ENCODE results near the gene TRABD.
A peak's percentile ranks its signal among the peaks of the same experiment; 100 is the strongest.

TRABD gene

DNA sequence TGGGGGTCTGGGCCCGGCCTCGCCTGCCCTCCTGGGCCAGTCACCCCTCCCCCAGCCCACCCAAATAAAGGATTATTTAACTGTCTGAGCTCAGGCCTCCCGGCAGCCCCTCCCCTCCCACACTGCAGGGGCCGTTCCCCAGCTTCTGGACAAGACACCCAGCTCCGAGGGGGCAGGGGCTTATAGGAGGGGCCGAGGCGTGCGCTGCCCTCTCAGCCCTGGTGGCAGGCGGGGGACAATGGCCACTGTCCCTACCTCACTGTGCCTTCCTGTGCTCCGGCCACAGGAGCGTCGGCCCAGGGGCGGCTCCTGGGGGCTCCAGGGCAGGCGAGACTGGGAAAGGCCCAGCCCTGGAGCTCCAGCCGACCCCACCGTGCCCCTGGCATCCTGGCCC lies 12.9 kb downstream of the TRABD start:
- H3K4me3 ChIP-seq (ENCODE audit: severe bottlenecking): no peak overlapping the region
- H3K9me3 ChIP-seq (ENCODE audit: severe bottlenecking): no peaks in the 10 kb centered on the region
- ATAC-seq (ENCODE audit: low read depth): no peak
- peak overlapping the region; percentile 50 for H3K27ac ChIP-seq (ENCODE audit: poor library complexity, severe bottlenecking)
- DNase-seq (ENCODE audit: low spot score): no peak
- H3K36me3 ChIP-seq (ENCODE audit: low read depth): peaks cover 50% of the 10 kb centered on the region
- TF ChIP-seq, protein P1, sequence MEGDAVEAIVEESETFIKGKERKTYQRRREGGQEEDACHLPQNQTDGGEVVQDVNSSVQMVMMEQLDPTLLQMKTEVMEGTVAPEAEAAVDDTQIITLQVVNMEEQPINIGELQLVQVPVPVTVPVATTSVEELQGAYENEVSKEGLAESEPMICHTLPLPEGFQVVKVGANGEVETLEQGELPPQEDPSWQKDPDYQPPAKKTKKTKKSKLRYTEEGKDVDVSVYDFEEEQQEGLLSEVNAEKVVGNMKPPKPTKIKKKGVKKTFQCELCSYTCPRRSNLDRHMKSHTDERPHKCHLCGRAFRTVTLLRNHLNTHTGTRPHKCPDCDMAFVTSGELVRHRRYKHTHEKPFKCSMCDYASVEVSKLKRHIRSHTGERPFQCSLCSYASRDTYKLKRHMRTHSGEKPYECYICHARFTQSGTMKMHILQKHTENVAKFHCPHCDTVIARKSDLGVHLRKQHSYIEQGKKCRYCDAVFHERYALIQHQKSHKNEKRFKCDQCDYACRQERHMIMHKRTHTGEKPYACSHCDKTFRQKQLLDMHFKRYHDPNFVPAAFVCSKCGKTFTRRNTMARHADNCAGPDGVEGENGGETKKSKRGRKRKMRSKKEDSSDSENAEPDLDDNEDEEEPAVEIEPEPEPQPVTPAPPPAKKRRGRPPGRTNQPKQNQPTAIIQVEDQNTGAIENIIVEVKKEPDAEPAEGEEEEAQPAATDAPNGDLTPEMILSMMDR (IDR thresholded peaks at IDR 0.05; ENCODE audit: poor library complexity, severe bottlenecking): no peak
- no peaks in the 10 kb centered on the region for H3K27me3 ChIP-seq (ENCODE audit: insufficient read depth, poor library complexity, severe bottlenecking)
- H3K4me1 ChIP-seq (ENCODE audit: insufficient read depth, poor library complexity, severe bottlenecking): no peaks in the 10 kb centered on the region

DNA sequence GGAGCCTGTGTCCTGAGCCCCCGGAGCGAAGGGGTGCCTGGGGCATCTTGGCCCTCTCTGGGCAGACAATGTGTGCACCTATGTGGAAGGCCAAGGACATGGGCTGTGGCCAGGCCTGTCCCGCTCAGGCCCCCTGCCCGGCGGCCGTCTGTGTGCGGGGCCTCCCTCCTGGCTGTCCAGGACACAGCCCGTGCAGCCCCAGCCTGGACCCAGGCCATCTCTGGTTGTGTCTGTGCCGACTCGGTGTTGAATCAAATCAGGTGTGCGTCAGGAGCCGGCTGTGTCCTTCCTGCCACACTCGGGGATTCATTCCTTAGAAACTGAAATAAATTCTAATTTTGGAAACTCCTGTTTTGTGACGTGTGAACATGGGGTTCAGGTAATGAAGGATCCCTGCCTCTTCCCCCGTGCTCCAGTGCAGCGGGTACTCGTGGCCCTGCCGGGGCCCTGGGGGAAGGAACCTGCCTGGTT lies 13.6 kb downstream of the TRABD start:
- no peaks in the 10 kb centered on the region for H3K27me3 ChIP-seq (ENCODE audit: insufficient read depth, poor library complexity, severe bottlenecking)
- ATAC-seq (ENCODE audit: low read depth) (no peak), DNase-seq (ENCODE audit: low spot score) (no peak)
- H3K36me3 ChIP-seq (ENCODE audit: low read depth): peaks cover 51% of the 10 kb centered on the region
- no peaks in the 10 kb centered on the region for H3K9me3 ChIP-seq (ENCODE audit: severe bottlenecking)
- no peaks in the 10 kb centered on the region for H3K4me1 ChIP-seq (ENCODE audit: insufficient read depth, poor library complexity, severe bottlenecking)
- H3K27ac ChIP-seq (ENCODE audit: poor library complexity, severe bottlenecking): peak overlapping the region; percentile 50
- H3K4me3 ChIP-seq (ENCODE audit: severe bottlenecking): no peak overlapping the region
- TF ChIP-seq, protein P1 (IDR thresholded peaks at IDR 0.05; ENCODE audit: poor library complexity, severe bottlenecking): no peak

DNA sequence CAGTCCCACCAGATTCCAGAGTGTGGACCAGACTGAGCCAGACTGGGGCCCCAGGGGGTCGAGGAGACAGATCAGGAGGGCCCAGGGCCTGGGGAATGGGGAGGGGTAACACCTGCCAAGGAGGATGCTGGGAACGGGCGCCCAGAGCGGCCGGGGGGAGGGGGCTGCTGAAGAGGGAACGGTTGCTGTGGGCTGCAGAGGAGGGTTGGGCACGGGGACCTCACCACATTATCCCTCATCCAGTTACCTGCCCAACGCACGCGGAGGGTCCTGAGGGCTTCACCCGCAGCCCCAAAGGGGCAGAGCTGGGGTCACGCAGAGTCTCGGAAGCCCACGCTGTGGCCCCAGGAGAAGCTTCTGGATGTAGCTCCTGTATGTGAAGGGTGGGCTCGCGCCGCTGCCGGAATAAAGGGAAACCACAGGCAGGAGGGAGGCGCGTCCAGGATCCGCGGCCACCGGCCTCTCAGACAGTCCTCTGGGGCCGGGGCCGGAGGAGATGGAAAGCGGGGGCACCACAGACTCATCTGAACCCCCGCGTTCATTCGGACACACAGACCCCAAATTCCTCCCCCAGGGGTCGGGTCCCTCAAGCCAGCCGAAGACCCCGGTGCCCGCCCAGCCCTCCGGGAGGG lies 14.2 kb downstream of the TRABD start:
- peak overlapping the region; percentile 50 for H3K27ac ChIP-seq (ENCODE audit: poor library complexity, severe bottlenecking)
- H3K27me3 ChIP-seq (ENCODE audit: insufficient read depth, poor library complexity, severe bottlenecking): no peaks in the 10 kb centered on the region
- peak overlapping the region; percentile 100 for H3K4me3 ChIP-seq (ENCODE audit: severe bottlenecking)
- DNase-seq (ENCODE audit: low spot score): no peak
- ATAC-seq (ENCODE audit: low read depth): peak; percentile 43
- TF ChIP-seq, protein P1 (IDR thresholded peaks at IDR 0.05; ENCODE audit: poor library complexity, severe bottlenecking): no peak
- peaks cover 45% of the 10 kb centered on the region for H3K36me3 ChIP-seq (ENCODE audit: low read depth)
- no peaks in the 10 kb centered on the region for H3K9me3 ChIP-seq (ENCODE audit: severe bottlenecking)
- no peaks in the 10 kb centered on the region for H3K4me1 ChIP-seq (ENCODE audit: insufficient read depth, poor library complexity, severe bottlenecking)

DNA sequence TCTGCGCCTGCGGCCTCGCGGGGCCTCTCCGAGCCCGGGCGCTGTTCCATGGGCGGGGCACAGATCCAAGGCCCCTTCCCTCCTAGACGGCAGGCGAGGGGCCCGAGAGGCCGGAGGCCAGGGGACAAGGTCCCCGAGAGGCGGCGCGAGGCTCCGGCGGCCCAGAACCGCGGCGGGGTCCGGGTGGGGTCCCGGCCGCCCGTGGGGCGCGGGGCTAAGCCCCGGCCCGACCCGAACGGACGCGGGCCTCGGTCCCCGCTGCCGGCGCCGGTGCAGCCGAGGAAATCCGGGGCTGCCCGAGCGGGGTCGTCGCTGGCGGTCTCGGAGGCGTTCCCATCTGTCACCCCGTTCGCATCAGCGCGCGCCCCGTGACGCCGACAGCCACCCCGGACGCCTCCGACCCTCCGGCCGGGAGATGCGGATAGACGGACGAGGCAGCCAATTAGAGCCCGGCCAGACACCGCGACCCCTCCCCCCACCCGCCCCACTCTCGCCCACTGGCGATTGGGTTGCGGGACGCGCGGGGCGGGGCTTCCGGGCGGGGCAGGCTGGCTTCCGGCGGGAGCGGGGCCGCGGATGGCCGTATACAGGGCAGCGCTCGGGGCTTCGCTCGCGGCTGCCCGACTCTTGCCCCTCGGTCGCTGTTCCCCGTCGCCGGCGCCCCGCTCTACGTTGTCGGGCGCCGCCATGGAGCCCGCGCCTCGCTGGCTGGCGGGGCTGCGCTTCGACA lies 14.9 kb downstream of the TRABD start, which contains the start of gene SELENOO:
TSS of gene SELENOO (plus strand) at position 551 of the 730 bp plus-strand sequence. CDS start at position 577, 26 bp downstream.
- Histone ChIP-seq H3K36me3 (ENCODE audit: low read depth) (peaks cover 41% of the 10 kb centered on the region), H3K4me1 (ENCODE audit: insufficient read depth, poor library complexity, severe bottlenecking) (no peaks in the 10 kb centered on the region), H3K27me3 (ENCODE audit: insufficient read depth, poor library complexity, severe bottlenecking) (no peaks in the 10 kb centered on the region), H3K9me3 (ENCODE audit: severe bottlenecking) (no peaks in the 10 kb centered on the region), H3K4me3 (ENCODE audit: severe bottlenecking) (peak within 1 kb of the TSS; percentile 100), H3K27ac (ENCODE audit: poor library complexity, severe bottlenecking) (peak within 1 kb of the TSS; percentile 50)
- ATAC-seq (ENCODE audit: low read depth) (peak; percentile 78), DNase-seq (ENCODE audit: low spot score) (peak; percentile 87)
- TF ChIP-seq, protein P1 (IDR thresholded peaks at IDR 0.05; ENCODE audit: poor library complexity, severe bottlenecking): no peak

All from RWPE2 (cell line).